Measurements from ENCODE around the gene OOSP3. TPM values are rescaled to one million over a fixed set of nuclear protein-coding genes. Genes with fewer than 3 reads are reported as not detected.

The OOSP3 gene
- total and polyA plus RNA-seq, 2 donors (not counting 1 experiment from before 2014, with no cell fraction given), result not detected

DNA sequence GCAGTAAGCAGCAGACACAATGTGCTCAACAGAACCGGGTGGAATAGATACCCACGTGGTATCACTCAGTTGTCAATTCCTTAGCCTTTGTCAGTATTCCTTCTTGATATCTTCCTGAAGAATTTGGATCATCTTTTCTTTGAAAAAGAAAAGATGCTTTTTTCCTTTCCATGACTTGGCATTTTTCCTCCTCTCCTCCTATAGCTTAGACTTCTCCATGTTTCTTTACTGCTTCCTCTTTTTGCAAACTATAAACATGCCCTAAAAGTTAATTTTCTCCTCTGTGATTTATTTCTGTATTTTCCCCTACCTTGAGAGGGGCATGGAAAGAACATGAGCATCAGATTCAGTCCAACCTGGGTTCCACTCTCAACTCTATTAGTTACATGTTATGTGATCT, 45.0 kb upstream of the OOSP3 start:
- Histone ChIP-seq H3K27ac (ENCODE audit: low read length in 2 of 2) (no peak overlapping the region), H4K20me1 (ENCODE audit: control insufficient read depth, insufficient read depth, low read length, poor library complexity, severe bottlenecking) (no peaks in the 10 kb centered on the region), H3K4me3 (ENCODE audit: control extremely low read depth in 1 of 5, extremely low read depth in 1 of 5, insufficient read depth in 1 of 5, low read depth in 2 of 5, low read length in 4 of 5) (no peak overlapping the region), H3K4me2 (replicated peaks; ENCODE audit: low read depth, low read length, poor library complexity, severe bottlenecking) (no peak overlapping the region), H3K9ac (ENCODE audit: low read length) (no peak overlapping the region), H3K27me3 (replicated peaks in 1 of 4; ENCODE audit: control extremely low read depth in 1 of 4, control insufficient read depth in 3 of 4, insufficient read depth in 4 of 4, low read length in 3 of 4) (no peaks in the 10 kb centered on the region), H3K4me1 (ENCODE audit: control insufficient read depth in 2 of 2, insufficient read depth in 2 of 2, low read length in 2 of 2) (peaks cover 3 to 4% of the 10 kb centered on the region in 2 donors), H3K79me2 (ENCODE audit: control insufficient read depth, insufficient read depth, low read length) (no peaks in the 10 kb centered on the region), H3K9me3 (ENCODE audit: control extremely low read depth in 1 of 3, control insufficient read depth in 2 of 3, insufficient read depth in 1 of 3, low read length in 2 of 3) (no peaks in the 10 kb centered on the region), H3K36me3 (replicated peaks in 1 of 2; ENCODE audit: control extremely low read depth in 1 of 2, control insufficient read depth in 1 of 2, extremely low read depth in 1 of 2, insufficient read depth in 2 of 2, low read length in 1 of 2) (no peaks in the 10 kb centered on the region), H2AFZ (ENCODE audit: insufficient read depth, low read depth, low read length, poor library complexity, severe bottlenecking) (no peak overlapping the region)
- POLR2A ChIA-PET, result no interaction called here
- no peak for TF ChIP-seq EZH2 (IDR thresholded peaks at IDR 0.05; ENCODE audit: borderline replicate concordance, insufficient read depth, low read depth, low read length, poor library complexity, severe bottlenecking)
- TF ChIP-seq, protein P1, sequence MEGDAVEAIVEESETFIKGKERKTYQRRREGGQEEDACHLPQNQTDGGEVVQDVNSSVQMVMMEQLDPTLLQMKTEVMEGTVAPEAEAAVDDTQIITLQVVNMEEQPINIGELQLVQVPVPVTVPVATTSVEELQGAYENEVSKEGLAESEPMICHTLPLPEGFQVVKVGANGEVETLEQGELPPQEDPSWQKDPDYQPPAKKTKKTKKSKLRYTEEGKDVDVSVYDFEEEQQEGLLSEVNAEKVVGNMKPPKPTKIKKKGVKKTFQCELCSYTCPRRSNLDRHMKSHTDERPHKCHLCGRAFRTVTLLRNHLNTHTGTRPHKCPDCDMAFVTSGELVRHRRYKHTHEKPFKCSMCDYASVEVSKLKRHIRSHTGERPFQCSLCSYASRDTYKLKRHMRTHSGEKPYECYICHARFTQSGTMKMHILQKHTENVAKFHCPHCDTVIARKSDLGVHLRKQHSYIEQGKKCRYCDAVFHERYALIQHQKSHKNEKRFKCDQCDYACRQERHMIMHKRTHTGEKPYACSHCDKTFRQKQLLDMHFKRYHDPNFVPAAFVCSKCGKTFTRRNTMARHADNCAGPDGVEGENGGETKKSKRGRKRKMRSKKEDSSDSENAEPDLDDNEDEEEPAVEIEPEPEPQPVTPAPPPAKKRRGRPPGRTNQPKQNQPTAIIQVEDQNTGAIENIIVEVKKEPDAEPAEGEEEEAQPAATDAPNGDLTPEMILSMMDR (IDR thresholded peaks at IDR 0.05), result no peak
- intact Hi-C loops (cut with micrococcal nuclease), result no loop called here
- Mint-ChIP-seq H3K9me3 (ENCODE audit: insufficient read depth) (no peaks in the 10 kb centered on the region), H3K27ac (no peak overlapping the region), H3K4me3 (no peak overlapping the region), H3K4me1 (peaks cover 5% of the 10 kb centered on the region), H3K27me3 (peaks cover 14% of the 10 kb centered on the region)
- no CpG with 5 or more reads among the region's 2 CpGs for whole genome bisulfite sequencing (ENCODE audit: insufficient coverage)
- CTCF ChIA-PET, result interaction anchor here (0.8 kb wide), 1 partner anchor 39 kb away, joined by 3 read pairs; no protein-coding TSS in a partner anchor
- ATAC-seq (ENCODE audit: low read depth) (no peak), DNase-seq (no peak)

DNA sequence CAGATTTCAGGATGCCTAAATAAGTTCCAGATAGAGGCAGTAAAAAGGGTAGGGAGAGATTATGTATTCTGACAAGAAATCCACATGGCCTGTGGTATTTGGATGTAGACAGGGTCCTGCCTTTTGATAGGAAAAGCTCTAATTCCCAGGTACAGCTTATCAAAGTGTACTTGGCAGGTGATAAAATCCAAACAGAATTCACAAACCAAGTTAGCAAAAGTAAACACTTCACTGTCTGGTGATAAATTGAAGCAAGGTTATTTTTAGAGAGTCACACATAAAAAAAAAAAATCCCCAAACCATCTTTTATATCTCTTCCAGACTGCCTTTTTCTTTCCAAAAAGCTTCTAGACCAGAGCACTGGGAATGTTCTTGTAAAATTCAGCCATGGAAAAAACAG, 39.0 kb upstream of the OOSP3 start:
- Histone ChIP-seq H3K9me3 (ENCODE audit: control extremely low read depth in 1 of 3, control insufficient read depth in 2 of 3, insufficient read depth in 1 of 3, low read length in 2 of 3) (no peaks in the 10 kb centered on the region), H3K79me2 (ENCODE audit: control insufficient read depth, insufficient read depth, low read length) (no peaks in the 10 kb centered on the region), H3K27me3 (replicated peaks in 1 of 4; ENCODE audit: control extremely low read depth in 1 of 4, control insufficient read depth in 3 of 4, insufficient read depth in 4 of 4, low read length in 3 of 4) (no peaks in the 10 kb centered on the region), H3K27ac (ENCODE audit: low read length in 2 of 2) (no peak overlapping the region), H3K4me3 (ENCODE audit: control extremely low read depth in 1 of 5, extremely low read depth in 1 of 5, insufficient read depth in 1 of 5, low read depth in 2 of 5, low read length in 4 of 5) (no peak overlapping the region), H3K4me1 (ENCODE audit: control insufficient read depth in 2 of 2, insufficient read depth in 2 of 2, low read length in 2 of 2) (no peaks in the 10 kb centered on the region), H3K36me3 (replicated peaks in 1 of 2; ENCODE audit: control extremely low read depth in 1 of 2, control insufficient read depth in 1 of 2, extremely low read depth in 1 of 2, insufficient read depth in 2 of 2, low read length in 1 of 2) (no peaks in the 10 kb centered on the region), H4K20me1 (ENCODE audit: control insufficient read depth, insufficient read depth, low read length, poor library complexity, severe bottlenecking) (no peaks in the 10 kb centered on the region), H3K9ac (ENCODE audit: low read length) (no peak overlapping the region), H3K4me2 (replicated peaks; ENCODE audit: low read depth, low read length, poor library complexity, severe bottlenecking) (no peak overlapping the region), H2AFZ (ENCODE audit: insufficient read depth, low read depth, low read length, poor library complexity, severe bottlenecking) (no peak overlapping the region)
- no peak for TF ChIP-seq EZH2 (IDR thresholded peaks at IDR 0.05; ENCODE audit: borderline replicate concordance, insufficient read depth, low read depth, low read length, poor library complexity, severe bottlenecking)
- TF ChIP-seq, protein P1 (IDR thresholded peaks at IDR 0.05), result no peak
- H3K27me3 Mint-ChIP-seq, result peaks cover 15% of the 10 kb centered on the region
- intact Hi-C loops (cut with micrococcal nuclease), result no loop called here
- H3K27ac Mint-ChIP-seq, result no peak overlapping the region
- no peaks in the 10 kb centered on the region for H3K4me1 Mint-ChIP-seq
- no peak for ATAC-seq (ENCODE audit: low read depth)
- no peaks in the 10 kb centered on the region for H3K9me3 Mint-ChIP-seq (ENCODE audit: insufficient read depth)
- no peak for DNase-seq
- CTCF ChIA-PET, result no interaction called here
- no peak overlapping the region for H3K4me3 Mint-ChIP-seq
- POLR2A ChIA-PET, result no interaction called here

Data from B cell (primary cell).